KMS-11 (cell line): Measurements from ENCODE around the gene ZBTB20.

Experiments used
- H2AFZ ChIP-seq: fragments of 200-600 bp; sonication (generic); 2 replicates; pipeline ENCODE4 v1.6.1; 2016; ENCODE audit warnings: antibody characterized with exemption, mixed run types, low read depth
- H3K27ac ChIP-seq: fragments of 200-600 bp; sonication (generic); 2 replicates; pipeline ENCODE4 v1.6.1; 2016; ENCODE audit warnings: mild to moderate bottlenecking, mixed run types
- H3K27me3 ChIP-seq: fragments of 200-600 bp; sonication (generic); 2 replicates; pipeline ENCODE4 v1.6.1; 2017; ENCODE audit warnings: mild to moderate bottlenecking, low read depth, mixed run types, moderate library complexity; ENCODE audit not compliant: insufficient read depth
- H3K36me3 ChIP-seq: fragments of 200-600 bp; sonication (generic); 2 replicates; pipeline ENCODE4 v1.6.1; 2017; ENCODE audit warnings: mild to moderate bottlenecking, mixed run types; ENCODE audit not compliant: insufficient read depth
- H3K4me1 ChIP-seq: fragments of 200-600 bp; sonication (generic); 2 replicates; pipeline ENCODE4 v1.6.1; 2016; ENCODE audit warnings: mild to moderate bottlenecking, low read depth, mixed run types; ENCODE audit not compliant: poor library complexity, severe bottlenecking
- H3K4me2 ChIP-seq: fragments of 200-600 bp; sonication (generic); 2 replicates; pipeline ENCODE4 v1.7.0; 2016; ENCODE audit warnings: mild to moderate bottlenecking, mixed run types
- H3K4me3 ChIP-seq: fragments of 200-600 bp; sonication (generic); IDR thresholded peaks from 2 replicates; pipeline ENCODE4 v1.6.1; 2017; ENCODE audit warnings: low read depth, low read length, mixed read lengths; ENCODE audit not compliant: insufficient read depth
- H3K79me2 ChIP-seq: fragments of 200-600 bp; sonication (generic); 2 replicates; pipeline ENCODE4 v1.6.1; 2016; ENCODE audit warnings: low read depth, mixed run types; ENCODE audit not compliant: insufficient read depth
- H3K9ac ChIP-seq: fragments of 200-600 bp; sonication (generic); 2 replicates; pipeline ENCODE4 v1.6.1; 2016; ENCODE audit warnings: mild to moderate bottlenecking, mixed run types
- H4K20me1 ChIP-seq: fragments of 200-600 bp; sonication (generic); 2 replicates; pipeline ENCODE4 v1.6.1; 2016; ENCODE audit warnings: mild to moderate bottlenecking, mixed run types; ENCODE audit not compliant: insufficient read depth
- TF ChIP-seq, protein P1 (sequence below): fragments of 200-600 bp; sonication (generic); conservative IDR thresholded peaks from 2 replicates; pipeline ENCODE4 v1.6.1; 2017; ENCODE audit warnings: low read depth, mild to moderate bottlenecking, antibody characterized with exemption, low read length, moderate library complexity, mixed read lengths

Gene ZBTB20

DNA sequence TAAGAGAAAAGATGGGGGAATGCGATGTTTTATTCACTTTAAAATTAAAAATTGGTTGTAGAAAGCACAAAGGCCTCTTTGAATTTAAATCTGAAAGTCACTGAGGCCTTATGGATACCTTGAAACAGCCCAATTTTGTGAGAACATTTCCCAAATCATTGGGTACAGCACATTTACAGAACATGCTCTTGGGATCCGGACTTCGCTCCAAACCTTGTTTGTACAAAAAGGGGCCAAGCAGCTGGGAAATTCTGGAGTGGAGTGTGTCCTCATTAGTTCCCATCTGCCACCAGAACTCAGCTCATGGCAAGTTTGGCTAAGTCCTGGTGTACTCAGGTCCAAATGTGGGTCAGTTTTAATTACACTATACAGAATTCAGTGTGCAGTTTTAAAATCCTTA, 254.2 kb downstream of the ZBTB20 start:
- H2AFZ ChIP-seq: no peak overlapping the region

DNA sequence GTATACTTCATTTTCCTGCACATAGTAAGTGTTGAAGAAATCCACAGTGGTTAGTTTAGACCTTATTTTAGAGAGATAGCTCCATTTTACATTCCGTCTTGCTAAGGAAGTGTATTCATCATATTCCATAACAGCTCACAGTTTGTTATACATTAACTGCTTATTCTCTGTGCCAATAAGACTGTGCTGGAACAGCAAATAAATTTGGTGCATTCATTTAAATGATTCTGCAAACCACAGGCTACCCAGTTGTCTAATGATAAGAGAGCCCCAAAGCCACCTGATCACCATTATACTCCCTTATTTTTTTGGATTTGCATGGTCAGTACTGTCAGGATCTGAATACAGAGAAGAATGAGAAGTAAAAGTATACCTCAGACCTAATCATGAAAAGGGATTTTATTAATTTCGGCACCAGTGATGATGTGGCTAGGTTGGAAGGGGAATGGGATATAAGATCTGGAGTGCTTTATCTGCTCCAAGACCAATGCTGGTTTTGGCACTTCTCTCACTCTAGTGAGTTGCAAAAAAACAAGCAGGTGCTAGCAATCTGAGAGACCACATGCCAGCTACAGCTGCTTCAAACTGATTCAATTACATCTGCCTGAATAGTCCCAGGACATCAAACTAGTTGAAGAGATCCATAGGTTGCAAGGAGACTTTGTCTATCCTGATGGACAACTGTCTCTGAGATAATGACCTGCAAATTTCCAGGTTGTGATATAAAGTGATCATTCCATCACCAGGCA, 254.8 kb downstream of the ZBTB20 start:
- no peak overlapping the region for H3K9ac ChIP-seq
- H3K4me1 ChIP-seq: no peaks in the 10 kb centered on the region
- no peaks in the 10 kb centered on the region for H3K79me2 ChIP-seq
- no peak overlapping the region for H3K4me2 ChIP-seq
- no peak overlapping the region for H2AFZ ChIP-seq
- no peak overlapping the region for H3K27ac ChIP-seq
- TF ChIP-seq, protein P1, sequence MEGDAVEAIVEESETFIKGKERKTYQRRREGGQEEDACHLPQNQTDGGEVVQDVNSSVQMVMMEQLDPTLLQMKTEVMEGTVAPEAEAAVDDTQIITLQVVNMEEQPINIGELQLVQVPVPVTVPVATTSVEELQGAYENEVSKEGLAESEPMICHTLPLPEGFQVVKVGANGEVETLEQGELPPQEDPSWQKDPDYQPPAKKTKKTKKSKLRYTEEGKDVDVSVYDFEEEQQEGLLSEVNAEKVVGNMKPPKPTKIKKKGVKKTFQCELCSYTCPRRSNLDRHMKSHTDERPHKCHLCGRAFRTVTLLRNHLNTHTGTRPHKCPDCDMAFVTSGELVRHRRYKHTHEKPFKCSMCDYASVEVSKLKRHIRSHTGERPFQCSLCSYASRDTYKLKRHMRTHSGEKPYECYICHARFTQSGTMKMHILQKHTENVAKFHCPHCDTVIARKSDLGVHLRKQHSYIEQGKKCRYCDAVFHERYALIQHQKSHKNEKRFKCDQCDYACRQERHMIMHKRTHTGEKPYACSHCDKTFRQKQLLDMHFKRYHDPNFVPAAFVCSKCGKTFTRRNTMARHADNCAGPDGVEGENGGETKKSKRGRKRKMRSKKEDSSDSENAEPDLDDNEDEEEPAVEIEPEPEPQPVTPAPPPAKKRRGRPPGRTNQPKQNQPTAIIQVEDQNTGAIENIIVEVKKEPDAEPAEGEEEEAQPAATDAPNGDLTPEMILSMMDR: no peak
- no peaks in the 10 kb centered on the region for H4K20me1 ChIP-seq
- no peaks in the 10 kb centered on the region for H3K36me3 ChIP-seq
- no peaks in the 10 kb centered on the region for H3K27me3 ChIP-seq
- no peak overlapping the region for H3K4me3 ChIP-seq

More for the DNA sequence above, 254.2 kb downstream of the ZBTB20 start:
- Histone ChIP-seq H3K27me3 (no peaks in the 10 kb centered on the region), H4K20me1 (no peaks in the 10 kb centered on the region), H3K79me2 (no peaks in the 10 kb centered on the region), H3K27ac (no peak overlapping the region), H3K4me3 (no peak overlapping the region), H3K4me1 (no peaks in the 10 kb centered on the region), H3K9ac (no peak overlapping the region), H3K4me2 (no peak overlapping the region), H3K36me3 (no peaks in the 10 kb centered on the region)
- TF ChIP-seq, protein P1: no peak

DNA sequence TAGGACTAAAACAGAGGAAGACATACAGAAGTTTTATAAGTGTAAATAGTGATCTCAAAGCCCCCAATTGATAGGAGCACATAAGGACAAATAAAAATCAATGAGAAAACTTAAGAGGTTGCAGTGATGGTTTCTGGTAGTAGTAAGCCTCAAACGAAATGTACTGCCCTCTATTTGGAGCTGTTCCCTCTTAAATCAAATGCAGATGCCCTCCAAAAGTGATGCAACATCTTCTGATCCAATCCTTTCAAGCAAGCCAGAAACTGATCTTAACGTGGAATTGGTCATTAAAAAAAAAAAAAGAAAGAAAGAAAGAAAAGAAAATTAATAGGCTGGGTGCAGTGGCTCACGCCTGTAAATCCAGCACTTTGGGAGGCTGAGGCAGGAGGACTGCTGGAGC, 259.3 kb downstream of the ZBTB20 start:
- Histone ChIP-seq H3K4me1 (no peaks in the 10 kb centered on the region), H3K4me2 (no peak overlapping the region), H4K20me1 (no peaks in the 10 kb centered on the region), H3K27me3 (no peaks in the 10 kb centered on the region), H2AFZ (no peak overlapping the region), H3K27ac (no peak overlapping the region), H3K9ac (no peak overlapping the region), H3K79me2 (no peaks in the 10 kb centered on the region), H3K4me3 (no peak overlapping the region), H3K36me3 (no peaks in the 10 kb centered on the region)
- TF ChIP-seq, protein P1: no peak

DNA sequence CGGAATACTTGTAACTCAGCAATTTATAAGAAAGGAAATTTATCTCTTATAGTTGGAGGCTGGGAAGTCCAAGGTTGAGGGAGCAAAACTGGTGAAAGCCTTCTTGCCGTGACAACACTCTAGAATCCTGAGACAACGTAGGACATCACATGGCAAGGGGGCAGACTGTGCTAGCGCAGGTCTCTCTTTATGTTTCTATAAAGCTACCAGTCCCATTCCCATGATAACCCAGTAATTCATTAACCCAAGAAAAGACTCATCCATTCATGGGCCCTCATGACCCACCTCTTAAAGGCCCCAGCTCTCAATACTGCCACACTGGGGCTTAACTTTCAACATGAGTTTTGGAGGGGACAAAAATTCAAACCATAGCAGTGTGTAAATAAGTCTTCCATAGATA, 260.2 kb downstream of the ZBTB20 start:
- H4K20me1 ChIP-seq: no peaks in the 10 kb centered on the region
- H3K4me1 ChIP-seq: no peaks in the 10 kb centered on the region
- TF ChIP-seq, protein P1: no peak
- H2AFZ ChIP-seq: no peak overlapping the region
- H3K4me3 ChIP-seq: no peak overlapping the region
- H3K79me2 ChIP-seq: no peaks in the 10 kb centered on the region
- no peak overlapping the region for H3K9ac ChIP-seq
- no peak overlapping the region for H3K4me2 ChIP-seq
- H3K27me3 ChIP-seq: no peaks in the 10 kb centered on the region
- no peaks in the 10 kb centered on the region for H3K36me3 ChIP-seq
- H3K27ac ChIP-seq: no peak overlapping the region
